HL-60/S4 treated with retinoic acid at 250 ng/mL for 4 days and 3 days (cell line): Measurements from ENCODE around the gene FSTL1.

Experiments
- in situ Hi-C: fragments of 300-500 bp; cut with MboI; formaldehyde crosslinking; loops from 2 replicates; pipeline ENCODE4 v1.7.0; 2022; ENCODE audit warnings: low sequenced_read_pairs

The FSTL1 gene

DNA sequence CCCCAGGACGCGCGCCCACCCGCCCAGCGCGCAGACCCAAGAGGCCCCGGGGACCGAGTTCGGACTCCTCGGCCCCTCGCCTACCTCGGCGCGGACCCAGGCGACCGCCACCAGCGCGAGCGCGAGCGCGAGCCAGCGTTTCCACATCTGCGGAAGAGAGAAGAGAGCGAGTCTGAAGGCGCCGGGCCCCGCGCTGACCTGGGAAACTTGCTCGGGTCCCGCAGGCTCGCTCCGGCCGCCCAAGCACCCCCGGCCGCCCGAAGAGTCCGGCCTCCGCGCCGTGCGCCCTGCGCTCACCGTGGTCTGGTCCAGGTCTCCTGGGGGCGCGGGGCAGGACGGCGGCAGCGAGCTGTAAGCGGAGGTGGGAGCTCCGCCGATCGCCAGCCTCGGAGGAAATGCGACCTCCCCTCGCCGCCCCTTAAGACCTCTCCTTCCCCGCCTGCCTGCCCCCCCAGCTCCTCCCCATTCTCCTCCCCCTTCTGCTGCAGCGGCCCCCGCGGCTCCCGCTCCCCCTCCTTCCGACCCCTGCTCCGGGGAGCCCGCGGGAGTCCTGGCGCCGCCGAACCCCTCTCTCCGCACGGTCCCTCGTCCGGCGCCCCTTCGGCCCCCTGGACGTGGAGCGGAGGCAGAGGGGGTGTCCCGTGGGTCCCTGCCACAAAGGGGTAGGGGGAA is at the start of gene FSTL1:
Gene FSTL1, minus strand, starts transcription at position 393 of the 672 bp plus-strand sequence. Its CDS starts 246 bp downstream, at position 147.
- in situ Hi-C loops: no loop called here

DNA sequence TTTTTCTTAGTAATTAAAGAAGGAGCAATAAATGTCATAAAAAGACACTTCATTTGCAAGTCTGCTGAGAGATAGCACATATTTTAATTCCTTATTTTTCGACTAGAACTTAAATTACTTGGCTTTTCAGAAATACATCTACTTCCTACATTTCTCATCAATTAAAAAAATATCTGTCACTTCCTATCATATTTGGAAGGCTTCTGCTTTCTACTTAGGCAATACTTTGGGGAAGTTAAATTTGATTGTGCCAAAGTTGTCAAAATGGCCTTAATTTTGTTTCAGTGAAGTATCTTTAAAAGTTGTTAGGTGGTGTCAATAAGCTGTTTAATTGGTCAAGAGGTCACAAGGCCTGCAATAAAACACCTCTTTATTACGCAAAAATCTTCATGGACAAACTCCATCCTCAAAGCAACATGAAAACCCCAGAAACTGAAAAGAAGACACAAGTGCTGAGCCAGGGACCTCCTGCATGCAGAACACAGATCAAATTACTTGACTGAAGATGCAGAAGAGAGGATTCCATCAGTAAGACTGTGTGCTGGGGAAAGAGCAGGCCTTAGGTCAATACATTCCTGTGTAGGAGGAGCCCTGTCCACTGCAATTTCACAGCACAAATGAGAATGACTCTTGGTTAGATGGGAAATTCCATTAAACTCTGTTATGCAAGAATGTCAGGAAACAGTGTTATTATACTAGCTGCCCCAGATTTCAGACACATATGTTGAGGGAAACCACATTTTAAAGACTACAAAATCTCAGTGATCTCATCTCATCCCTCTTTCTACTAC is 48.0 kb upstream of the FSTL1 start:
- in situ Hi-C loops: no loop called here

GRCh38 chr3:120497818-120498217 is 47.0 kb upstream of the FSTL1 start:
- in situ Hi-C loops: no loop called here

GRCh38 chr3:120497336-120497735 is 46.5 kb upstream of the FSTL1 start:
- in situ Hi-C loops: no loop called here

GRCh38 chr3:120496278-120497002 is 45.6 kb upstream of the FSTL1 start:
- in situ Hi-C loops: no loop called here

GRCh38 chr3:120495809-120496208 is 45.0 kb upstream of the FSTL1 start:
- in situ Hi-C loops: no loop called here

DNA sequence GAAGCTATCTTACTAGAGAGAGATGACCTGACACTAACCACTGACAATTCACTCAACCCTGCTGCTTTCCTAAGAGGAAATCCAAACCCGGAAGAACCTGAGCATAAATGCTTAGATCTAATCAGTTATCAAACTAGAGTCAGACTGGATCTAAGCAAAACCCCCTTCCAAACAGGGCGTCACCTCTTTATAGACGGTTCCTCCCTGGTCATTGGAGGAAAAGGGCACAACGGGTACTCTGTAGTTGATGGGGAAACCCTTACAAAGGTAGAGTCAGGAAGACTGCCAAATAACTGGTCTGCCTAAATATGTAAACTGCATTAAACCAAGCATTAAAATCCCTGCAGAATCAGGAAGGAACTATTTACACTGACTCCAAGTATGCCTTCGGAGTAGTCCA is 41.3 kb upstream of the FSTL1 start:
- in situ Hi-C loops: no loop called here

DNA sequence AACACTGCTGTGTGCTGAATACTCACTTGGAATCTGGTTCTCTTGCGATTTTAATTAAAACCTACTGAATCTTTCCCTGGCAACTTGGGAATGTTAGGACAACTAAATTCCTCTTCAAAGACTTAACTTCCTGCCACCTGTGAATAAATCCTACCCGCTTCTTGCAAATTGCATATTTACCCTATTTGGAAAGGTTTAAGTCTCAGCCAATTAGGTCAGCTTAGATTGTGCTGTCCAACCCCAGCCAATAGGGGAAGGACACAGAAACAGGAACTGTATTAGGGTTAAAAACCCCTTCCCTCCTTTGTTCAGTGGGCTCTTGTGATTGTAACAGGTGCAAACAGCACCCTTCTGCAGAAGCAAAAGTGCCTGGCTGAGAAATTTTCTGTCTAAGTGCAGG is 38.6 kb upstream of the FSTL1 start:
- in situ Hi-C loops: no loop called here

GRCh38 chr3:120488296-120488695 is 37.5 kb upstream of the FSTL1 start:
- in situ Hi-C loops: no loop called here

GRCh38 chr3:120487191-120487650 is 36.4 kb upstream of the FSTL1 start:
- in situ Hi-C loops: no loop called here

- in situ Hi-C loops: no loop called here
Measured at GRCh38 chr3:120481081-120481480, 30.3 kb upstream of the FSTL1 start.

- in situ Hi-C loops: no loop called here
Measured at GRCh38 chr3:120477781-120478180, 27.0 kb upstream of the FSTL1 start.

DNA sequence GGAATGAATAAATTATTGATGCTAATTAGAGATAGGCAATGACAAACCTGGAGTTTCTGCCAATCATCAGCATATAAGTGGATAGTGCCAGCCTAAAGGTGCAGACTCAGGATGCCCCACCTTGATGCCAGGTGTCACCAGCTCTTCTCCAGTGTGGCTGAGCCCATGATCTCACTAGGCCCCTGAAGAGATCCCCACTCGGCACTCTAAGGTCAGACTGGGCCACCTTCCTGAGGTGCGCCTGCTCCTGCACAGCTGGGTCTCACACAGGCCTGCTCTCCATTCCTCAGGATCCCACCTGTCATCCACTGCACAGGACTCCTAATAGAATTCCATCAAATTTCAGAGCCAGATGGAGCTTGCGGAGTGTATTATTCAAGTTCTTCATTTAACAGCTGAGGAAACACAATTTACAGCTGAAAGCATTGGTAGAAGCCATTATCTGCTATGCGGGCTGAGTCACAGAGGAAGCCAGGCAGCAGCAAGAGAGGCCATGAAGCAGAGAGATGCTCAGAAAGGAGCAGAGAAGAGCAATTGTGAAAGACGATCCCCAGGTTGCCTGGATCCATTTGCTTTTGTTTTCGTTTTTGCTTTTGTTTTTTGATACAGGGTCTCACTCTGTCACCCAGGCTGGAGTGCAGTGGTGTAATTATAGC is 25.1 kb upstream of the FSTL1 start:
- in situ Hi-C loops: no loop called here

DNA sequence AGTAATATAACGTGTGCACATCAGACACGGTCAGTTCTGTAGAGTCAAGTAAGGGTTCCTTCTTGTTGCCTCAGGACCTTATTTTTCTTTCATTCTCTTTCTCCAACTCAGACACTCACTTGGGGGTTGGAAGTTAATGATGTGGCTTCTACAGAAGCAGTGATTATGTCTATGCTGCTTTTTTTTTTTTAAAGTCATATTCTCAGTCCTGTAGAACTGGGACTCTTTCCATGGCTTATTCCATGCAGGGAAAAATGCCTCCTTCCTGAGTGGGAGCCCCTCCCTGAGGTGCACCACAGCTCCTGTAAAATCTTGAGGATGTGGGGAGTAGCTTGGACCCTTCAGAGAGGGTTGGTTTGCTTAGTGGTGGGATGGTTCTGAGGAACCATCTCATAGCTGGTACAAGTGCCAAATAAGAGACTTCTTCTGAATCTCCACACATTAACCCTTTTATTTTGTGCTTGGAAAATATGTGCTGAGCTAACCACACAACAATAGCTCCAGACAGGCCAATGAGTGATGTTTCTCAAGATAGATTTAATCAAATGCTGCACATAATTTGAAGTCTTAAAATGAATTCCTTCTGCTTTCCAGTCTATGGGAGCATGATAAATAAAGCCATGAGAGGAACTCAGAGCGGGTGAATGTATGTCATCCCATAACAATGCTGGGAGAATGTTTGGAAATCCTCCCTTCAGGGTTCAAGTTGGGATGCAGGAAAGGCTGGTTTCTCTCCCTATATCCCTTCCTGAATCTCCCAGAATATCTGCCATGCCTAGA is 23.3 kb upstream of the FSTL1 start:
- in situ Hi-C loops: no loop called here

- in situ Hi-C loops: no loop called here
Measured at GRCh38 chr3:120473389-120473788, 22.6 kb upstream of the FSTL1 start.

GRCh38 chr3:120472121-120472844 is 21.5 kb upstream of the FSTL1 start:
- in situ Hi-C loops: no loop called here

GRCh38 chr3:120471643-120472042 is 20.9 kb upstream of the FSTL1 start:
- in situ Hi-C loops: no loop called here

- in situ Hi-C loops: no loop called here
Measured at GRCh38 chr3:120470870-120471269, 20.1 kb upstream of the FSTL1 start.

DNA sequence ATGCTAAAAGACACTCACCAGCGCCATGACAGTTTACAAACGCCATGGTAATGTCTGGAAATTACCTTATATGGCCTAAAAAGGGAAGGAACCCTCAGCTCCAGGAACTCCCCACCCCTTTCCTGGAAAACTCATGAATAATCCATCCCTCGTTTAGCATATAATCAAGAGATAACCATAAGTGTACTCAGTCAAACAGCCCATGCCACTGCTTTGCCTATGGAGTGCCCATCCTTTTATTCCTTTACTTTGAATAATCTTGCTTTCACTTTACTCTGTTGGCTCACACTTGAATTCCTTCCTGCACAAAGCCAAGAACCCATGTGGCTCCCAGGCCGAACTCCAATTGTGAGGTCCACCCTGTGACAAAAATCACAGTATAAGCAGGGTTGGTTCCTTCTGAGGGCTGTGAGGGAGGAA is 19.1 kb upstream of the FSTL1 start:
- in situ Hi-C loops: no loop called here

GRCh38 chr3:120469440-120469839 is 18.6 kb upstream of the FSTL1 start:
- in situ Hi-C loops: no loop called here
